Raji (cell line): Measurements from ENCODE around the gene GSKIP.

Experiments used
- POLR2A ChIP-seq: IDR thresholded peaks from 2 replicates; pipeline ENCODE4 v1.6.1; 2011; ENCODE audit warnings: low read depth, low read length, control low read depth; ENCODE audit not compliant: insufficient read depth

The GSKIP gene

DNA sequence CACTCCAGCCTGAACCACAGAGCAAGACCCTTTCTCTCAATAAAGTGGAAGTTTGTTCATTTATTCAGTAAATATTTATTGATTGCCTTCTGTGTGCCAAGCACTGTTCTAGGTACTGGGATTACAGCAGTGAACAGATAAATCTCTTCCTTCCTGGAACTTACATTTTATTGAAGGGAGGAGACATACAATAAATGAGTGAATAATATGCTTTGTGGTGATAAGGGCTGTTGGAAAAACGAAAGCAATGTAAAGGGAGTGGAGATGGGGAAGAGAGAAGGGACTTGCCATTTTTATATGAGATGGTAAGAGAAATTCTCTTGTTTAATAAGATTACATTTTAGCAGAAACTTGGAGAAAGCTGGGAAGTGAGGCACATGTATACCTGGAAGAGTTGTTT is 1.6 kb downstream of the GSKIP start:
- TF ChIP-seq POLR2A, result no peak

- no peak for TF ChIP-seq POLR2A
Measured at GRCh38 chr14:96368534-96368933, 5.2 kb downstream of the GSKIP start.

- no peak for TF ChIP-seq POLR2A
Measured at GRCh38 chr14:96370528-96370927, 7.2 kb downstream of the GSKIP start.

- TF ChIP-seq POLR2A, result no peak
Measured at GRCh38 chr14:96373538-96373937, 10.2 kb downstream of the GSKIP start.

- TF ChIP-seq POLR2A, result no peak
Measured at GRCh38 chr14:96376093-96376492, 12.8 kb downstream of the GSKIP start.

GRCh38 chr14:96380735-96381134 is 17.4 kb downstream of the GSKIP start:
- TF ChIP-seq POLR2A, result no peak

- no peak for TF ChIP-seq POLR2A
Measured at GRCh38 chr14:96383445-96383844, 20.1 kb downstream of the GSKIP start.

DNA sequence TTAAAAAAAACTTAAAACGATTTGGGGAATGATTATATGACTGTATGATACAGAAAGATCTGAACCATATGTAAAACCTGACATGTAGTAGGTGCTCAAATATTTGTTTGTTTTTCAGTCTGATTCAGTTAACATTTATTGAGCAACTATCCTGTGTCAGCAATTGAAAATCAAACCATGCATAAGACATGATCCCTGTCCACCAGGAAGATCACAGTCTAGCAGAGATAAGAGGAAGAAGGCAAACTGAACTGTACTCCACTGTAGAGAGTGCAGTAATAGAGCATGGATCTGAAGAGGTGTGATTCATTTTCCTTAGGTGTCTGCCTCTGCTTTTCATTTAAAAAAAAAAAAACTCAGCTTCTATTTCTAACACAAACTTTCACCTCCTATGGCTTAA is 20.7 kb downstream of the GSKIP start:
- TF ChIP-seq POLR2A, result no peak

- TF ChIP-seq POLR2A, result no peak
Measured at GRCh38 chr14:96384740-96385139, 21.4 kb downstream of the GSKIP start.

- no peak for TF ChIP-seq POLR2A
Measured at GRCh38 chr14:96385385-96385784, 22.1 kb downstream of the GSKIP start.

GRCh38 chr14:96390965-96391292 is 27.6 kb downstream of the GSKIP start:
- no peak for TF ChIP-seq POLR2A

DNA sequence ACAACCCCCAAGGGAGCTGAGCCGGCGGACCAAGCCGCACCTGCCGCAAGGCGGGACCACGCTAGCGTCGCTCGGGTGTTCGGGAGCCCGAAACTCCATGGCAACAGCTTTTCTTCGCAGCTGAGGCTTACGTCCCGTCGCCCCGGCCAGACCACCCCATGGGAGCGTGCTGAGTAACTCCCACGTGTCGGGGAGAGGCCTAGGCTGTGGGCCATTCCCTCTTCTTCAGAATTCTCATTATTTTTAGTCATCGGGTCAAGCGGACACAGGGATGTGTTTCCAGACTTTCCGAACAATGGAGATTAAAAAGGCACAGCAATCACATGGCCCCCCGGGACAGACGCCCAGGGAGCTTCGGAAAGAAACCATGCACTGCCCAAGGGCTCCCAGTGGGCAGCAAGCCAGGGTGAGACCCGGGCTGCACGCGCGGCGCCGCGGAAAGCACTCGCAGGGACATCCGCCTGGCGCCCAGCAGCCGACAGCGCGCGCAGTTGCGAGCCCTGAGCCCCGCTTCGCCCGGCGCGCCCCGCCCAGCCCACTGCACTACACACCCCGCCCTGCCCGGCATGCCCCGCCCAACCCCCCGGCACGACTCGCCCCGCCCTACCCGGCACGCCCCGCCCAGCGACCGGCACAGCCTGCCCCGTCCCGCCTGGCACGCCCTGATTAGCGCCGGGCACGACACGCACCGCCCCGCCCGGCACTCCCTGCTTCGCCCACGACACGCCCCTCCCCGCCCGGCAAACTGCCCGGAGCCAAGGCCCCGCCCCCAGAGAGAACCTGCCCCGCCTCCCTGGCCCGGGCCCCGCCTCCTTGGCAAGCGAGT is 28.2 kb downstream of the GSKIP start:
- TF ChIP-seq POLR2A, result peak; percentile 88

DNA sequence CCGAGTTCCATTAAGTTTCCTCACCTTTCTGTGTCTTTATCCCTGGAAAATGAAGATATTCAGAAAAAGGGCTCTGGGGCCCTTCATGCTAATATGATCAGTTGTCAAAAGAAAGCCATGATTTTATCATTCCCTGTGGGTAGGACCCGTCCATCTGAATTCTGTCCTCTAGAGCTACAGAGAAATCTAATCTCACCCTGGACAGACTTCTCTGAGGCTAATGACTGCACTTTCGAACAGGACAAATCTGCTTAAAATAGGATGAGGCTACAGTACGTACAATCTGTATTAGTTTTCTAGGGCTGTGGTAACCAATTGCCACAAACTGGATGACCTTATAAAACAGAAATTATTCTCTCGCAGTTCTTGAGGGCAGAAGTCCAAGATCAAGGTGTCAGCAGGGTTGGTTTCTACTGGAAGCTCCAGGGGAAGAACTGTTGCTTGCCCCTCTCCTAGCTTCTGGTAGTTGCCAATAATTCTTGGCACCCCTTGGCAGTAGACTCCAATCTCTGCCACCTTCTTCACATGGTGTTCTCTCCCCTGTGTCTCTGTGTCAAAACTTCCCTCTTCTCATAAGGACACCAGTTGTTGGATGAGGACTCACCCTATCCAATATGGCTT is 29.9 kb downstream of the GSKIP start:
- no peak for TF ChIP-seq POLR2A

DNA sequence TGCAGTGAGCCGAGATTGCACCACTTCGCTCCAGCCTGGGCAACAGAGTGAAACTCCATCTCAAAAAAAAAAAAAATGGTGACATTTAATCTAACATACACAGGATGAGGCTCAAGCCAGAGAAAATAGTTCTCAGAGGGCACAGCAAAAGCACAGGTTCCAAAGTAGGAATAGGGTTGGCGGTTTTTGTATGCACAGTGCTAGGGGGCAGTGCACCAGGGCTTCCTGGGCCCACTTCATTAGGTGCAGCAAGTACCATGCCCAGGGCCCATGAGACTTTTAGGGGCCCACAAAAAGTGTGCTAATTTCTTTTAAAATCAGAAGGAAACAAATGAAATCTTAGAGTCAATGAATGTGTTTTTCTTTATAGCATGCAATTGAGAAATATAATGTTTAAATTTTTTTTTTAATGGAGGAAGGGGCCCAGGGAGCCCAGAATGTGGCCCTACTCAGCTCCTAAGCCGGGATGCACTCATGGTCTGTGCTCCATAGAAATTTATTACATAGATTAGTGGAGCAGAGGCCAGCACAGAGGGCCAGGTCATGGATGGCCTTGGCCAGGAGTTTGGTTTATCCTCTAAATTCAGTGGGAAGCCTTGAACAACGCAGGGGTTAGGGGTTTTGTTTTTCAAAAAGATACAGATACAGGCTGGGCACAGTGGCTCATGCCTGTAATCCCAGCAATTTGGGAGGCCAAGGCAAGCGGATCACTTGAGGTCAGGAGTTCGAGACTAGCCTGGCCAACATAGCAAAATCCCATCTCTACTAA is 30.9 kb downstream of the GSKIP start:
- no peak for TF ChIP-seq POLR2A

GRCh38 chr14:96398432-96398831 is 35.1 kb downstream of the GSKIP start:
- no peak for TF ChIP-seq POLR2A

- no peak for TF ChIP-seq POLR2A
Measured at GRCh38 chr14:96398921-96399320, 35.6 kb downstream of the GSKIP start.
